SK-N-MC (cell line): ENCODE measurements around the gene MRM3.

Experiments
- EZH2 ChIP-seq: fragments of 200-600 bp; sonication (generic); IDR thresholded peaks from one replicate; pipeline ENCODE4 v1.6.1; 2017; ENCODE audit warnings: antibody characterized with exemption
- POLR2AphosphoS5 ChIP-seq: IDR thresholded peaks from 2 replicates; pipeline ENCODE4 v1.6.1; 2012; ENCODE audit warnings: mild to moderate bottlenecking, low read depth, low read length, borderline replicate concordance

DNA sequence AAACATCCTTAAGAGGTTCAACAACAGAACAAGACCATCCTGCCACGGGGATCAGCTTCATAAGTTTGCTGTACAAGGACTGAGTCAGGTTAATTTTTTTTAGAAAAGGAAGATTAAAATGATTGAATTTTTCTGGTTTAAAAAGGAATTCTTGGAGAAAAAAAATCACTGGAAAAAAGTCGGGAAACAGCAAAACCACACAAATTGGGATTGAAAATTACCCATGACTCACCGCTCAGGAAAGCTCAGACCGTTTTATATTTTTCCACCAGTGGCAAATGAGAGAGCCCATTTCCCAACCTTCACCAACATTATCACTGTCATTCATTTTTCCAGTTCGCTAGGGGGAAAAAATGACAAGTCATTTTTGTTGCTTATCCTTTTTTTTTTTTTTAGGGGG lies 46.6 kb downstream of the MRM3 start:
- TF ChIP-seq EZH2 (no peak), POLR2AphosphoS5 (no peak)
